NCI-H1092 treated with DMSO at 0.1 percent for 48 hours (cell line): ENCODE results near the gene DRC1.

Experiments used
- DNase-seq: peaks from one replicate; lab custom pipeline; 2025; lab: John Stamatoyannopoulos, UW

Gene DRC1

GRCh38 chr2:26448651-26449050, 46.9 kb downstream of the DRC1 start:
- no peak for DNase-seq

DNA sequence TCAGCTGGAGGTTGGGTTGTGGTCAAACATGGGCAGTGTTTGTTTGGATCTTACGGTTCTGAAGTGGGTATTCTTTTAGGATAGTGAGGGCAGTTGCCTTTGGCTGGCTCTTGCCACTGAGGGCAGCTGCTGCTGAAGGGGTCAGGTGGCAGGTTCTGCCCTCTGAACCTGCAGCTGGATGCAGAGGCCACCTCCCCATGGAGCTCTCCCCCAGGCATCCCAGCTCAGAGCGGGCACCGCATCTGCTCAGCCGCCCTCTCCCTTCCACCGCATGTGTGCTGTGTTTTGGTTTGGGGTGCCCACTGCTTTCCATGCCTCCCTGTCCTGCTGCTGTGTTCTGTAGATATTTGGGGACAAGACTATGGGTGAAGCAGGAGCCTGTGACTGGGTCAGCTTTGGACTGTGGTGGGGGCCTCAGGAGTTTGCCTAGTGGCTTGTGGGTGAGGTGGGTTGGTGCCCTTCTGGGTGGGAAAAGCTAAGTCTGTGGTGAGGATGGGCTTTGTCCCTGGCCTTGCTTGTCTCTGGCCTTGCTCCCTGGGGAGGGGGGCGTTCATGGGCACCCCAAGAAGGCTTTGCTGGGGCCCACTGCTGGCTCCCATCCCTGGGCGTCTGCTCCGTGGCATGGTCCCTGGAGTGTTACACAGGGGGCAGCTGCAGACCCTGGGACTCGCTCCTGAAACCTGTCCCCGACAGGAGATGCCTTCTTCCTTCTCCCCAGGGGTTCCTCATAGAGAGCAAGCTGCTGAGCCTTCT, 47.7 kb downstream of the DRC1 start:
- no peak for DNase-seq

DNA sequence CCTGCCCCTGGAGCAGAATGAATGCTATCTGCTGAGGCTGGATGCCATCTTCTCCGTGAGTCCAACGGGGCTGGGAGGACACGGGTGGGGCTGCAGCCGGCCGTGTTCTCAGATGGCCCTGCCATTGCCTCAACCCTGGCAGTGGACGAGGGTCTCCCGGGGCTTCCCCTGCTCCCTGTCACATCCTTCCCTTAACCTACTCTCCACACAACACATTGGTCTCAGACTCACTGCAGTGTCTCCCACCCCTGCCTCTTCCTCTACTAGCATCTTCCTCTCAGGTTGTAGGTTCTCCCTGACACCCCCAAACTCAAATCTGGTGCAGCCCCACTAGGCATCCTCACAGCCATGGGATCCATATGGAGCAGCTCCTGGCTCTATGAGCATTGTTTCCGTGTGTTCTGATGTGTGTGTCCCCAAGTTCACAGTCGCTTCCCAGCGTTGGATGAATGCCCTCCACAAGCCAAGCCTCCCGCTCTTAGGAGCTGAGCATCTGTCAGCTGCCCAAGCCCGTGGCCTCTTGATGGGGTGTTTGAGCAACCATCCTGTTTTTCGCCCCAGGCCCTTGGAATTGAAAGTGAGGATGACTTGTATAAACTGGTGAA, 48.4 kb downstream of the DRC1 start:
- no peak for DNase-seq

- no peak for DNase-seq
Measured at GRCh38 chr2:26451700-26452099, 50.0 kb downstream of the DRC1 start.

- no peak for DNase-seq
Measured at GRCh38 chr2:26453421-26454329, 52.0 kb downstream of the DRC1 start.

- no peak for DNase-seq
Measured at GRCh38 chr2:26454561-26455001, 52.9 kb downstream of the DRC1 start.

- DNase-seq, result no peak
Measured at GRCh38 chr2:26455037-26455669, 53.4 kb downstream of the DRC1 start.

DNA sequence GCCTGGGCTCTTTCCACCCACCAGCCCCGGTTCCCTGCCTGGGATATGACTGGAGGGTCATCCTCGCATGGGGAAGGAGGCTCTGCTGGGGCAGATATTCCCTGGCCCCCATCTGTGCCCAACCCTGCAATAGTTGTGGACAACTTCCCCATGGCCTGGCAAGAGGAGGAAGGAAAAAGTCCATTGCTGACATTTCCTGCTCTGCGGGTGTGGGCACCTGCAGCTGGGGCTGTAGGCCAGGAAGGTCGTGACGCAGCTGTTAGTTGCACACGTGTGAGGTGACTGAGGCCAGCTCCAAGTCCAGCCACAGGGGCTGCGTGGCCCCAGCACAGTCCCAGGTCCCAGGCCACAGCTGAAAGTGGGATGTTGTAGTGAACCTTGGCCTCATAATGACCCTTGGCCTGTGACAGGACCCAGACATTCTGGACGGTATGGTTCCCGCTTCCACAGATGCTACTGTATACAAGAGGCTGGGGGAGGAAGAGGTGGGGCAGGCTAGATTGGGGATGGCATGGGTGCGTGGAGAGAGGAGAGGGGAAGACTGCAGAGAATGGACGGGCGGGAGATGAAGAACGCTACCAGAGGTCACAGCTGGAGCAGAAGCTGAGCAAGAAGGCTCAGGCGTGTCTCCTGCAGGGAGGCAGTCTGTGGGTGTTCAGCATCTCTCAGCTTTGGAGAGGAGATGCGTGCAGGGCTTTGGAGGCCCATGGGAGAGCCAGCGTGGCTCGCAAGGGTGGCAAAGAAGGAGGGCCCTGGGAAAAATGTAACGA, 54.1 kb downstream of the DRC1 start:
- no peak for DNase-seq

DNA sequence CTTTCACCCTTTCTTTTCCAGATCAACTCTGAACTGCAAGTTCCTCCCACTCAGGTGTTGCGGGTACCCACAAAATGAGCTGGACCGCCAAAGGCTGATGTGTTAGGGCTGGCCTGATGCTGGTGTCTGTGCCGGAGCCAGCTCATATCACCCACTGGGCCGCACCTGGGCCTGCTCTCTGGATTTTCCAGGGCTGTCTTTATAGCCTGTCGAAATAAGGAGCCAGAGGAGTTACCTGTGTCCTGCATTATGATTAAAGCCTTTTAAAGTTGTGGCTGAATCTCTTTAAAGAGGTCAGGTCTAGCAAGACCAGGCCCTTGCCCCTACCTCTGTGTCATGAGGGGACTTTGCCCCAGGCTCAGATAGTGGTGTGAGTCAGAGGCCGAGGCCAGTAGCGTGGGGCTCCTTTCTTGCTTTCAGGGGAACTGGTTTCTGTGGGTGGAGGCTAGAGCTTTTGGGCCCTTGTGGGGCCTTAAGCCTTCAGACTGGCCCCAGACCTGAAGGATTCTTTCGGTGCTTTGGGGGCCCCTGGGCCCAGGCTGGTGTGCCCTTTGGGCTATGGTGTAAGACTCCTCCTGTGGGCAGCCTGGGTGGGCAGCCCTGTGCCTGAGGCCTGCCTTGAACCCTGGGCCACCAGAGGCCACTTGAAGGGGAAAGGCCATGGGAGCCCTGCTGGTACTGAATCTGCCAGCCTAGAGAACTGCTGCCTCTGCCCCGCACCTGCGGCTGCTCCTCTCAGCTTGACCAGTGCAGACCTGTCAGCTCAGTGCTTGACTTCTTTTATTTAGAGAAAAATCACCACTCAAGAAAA, 54.9 kb downstream of the DRC1 start:
- no peak for DNase-seq

GRCh38 chr2:26457251-26457666, 55.5 kb downstream of the DRC1 start:
- no peak for DNase-seq

DNA sequence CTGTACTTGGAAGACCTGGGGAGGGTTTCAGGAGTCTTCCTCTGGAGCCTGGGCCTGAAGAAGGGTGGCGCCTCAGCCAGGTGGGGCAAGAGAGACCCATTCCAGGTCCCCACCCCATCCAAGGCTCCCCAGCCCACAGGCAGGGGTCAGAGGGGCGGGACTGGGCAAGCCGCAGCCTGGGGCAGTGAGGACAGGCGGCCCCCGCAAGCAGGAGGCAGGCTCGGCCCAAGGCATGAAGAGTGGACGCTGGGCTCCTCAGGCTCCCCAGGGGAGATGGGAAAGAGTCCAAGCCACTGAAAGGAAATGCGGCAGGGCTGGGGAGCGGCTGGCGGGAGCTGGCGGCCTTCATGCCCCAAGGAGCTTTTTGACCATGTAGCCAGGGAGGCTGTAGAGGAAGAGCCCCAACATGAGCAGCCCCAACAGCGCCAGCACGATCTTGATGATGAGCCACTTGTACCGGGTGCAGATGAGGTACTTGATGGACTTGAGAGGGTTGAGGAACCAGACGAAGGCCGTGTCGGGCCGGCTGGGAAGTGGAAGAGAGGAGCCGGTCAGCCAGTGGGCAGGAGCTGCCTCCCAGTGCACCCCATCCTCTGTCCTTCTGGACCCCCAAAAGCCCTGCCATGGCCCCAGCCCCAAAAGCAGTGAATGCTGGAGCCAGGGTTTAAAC, 56.1 kb downstream of the DRC1 start:
- DNase-seq, result no peak

DNA sequence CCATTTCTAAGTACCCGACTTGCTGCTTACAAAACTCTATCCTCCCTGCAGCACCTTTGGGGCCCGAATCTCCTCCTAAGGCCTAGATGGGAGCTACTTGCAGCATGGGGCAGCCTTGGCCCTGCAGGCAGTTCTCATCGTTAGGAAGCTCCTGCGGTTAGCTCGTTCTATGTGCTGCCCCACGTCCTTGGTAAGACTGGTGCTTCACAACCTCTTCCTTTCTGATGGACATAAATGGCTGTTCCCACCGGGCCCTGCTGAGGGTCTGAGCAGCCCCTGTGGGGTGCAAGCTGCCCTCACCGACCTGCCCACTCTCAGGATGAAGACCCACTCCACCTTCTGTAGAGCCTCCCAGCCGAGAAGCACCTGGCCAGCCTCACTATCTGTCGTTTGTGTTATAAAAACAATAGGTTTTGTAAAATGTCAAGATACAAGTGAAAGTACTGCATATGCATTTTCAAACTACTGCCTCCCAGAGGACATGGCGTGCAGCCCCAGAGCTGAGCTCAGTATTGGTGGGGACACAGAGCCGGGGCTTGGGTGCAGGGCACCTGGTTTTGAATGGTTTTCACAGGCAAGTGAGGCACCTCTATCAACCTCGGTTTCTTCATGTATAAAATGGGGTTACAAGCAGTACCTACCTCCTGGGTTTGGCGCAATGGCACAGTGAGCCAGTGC, 56.8 kb downstream of the DRC1 start:
- DNase-seq, result no peak

DNA sequence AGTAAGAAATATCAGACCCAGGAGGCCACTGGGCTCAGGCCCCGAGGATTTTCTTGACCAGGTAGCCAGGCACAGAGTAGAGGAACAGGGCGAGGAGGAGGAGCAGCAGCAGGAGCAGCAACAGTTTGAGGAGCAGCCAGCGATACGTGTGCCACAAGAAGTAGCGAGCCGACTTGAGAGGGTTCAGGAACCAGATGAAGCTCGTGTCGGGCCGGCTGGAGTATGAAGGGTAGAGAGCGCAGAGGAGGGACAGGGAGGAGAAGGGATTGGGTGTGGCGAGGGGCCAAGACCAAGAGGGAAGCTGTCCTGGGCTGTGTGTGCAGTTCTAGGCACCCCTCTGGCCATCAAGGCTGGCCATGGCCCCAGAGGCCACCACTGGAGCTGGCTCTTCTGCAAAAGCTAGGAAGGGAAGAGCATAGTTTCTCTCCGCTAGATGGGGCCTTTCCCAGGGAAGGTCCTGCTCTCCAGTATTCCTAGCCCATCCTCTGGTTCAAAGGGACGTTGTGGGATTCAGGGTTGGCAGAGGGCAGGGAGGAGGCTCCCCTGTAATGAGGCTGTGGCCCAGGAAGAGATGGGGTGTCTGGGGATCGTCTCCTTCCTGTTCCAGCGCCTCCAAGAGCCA, 58.4 kb downstream of the DRC1 start:
- DNase-seq, result no peak

- no peak for DNase-seq
Measured at GRCh38 chr2:26460613-26461031, 58.9 kb downstream of the DRC1 start.

GRCh38 chr2:26461601-26462023, 59.9 kb downstream of the DRC1 start:
- DNase-seq, result no peak

GRCh38 chr2:26462100-26462499, 60.4 kb downstream of the DRC1 start:
- DNase-seq, result no peak

DNA sequence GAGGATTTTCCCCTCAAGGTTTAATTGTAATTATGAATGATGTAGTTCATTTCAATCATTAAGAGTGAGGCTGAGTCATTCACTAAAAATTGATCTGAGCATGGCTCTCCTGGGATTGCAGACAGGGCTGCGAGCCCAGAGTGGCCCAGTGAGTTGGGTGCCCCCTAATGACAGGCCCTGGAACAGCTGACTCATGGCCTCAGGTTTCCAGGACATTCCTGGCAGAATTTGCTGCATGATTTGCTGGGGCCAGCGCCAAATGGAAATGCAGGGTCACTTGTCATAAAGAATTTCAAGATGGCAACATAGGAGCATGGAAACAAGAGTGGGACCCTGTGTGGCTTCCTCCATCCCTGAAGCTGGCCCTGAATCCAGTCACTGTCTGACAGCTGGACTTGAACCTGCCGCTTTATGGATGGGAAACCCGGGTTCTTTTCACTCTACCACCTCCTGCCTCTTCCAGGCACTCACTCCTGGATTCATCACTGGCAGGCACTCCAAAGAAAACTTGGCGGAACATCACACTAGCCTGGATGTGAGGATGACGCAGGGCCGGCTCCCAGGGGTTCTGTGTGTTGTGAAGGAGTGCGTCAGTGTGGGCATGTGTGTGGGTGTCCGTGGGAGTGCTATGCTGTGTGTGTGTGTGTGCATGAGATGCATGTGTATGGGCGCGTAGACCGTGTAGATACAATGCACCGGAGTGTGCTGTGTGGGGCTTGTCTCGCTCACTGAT, 61.0 kb downstream of the DRC1 start:
- peak; percentile 23 for DNase-seq
